ENCODE data around the gene DYSF. TPM values are rescaled to one million over a fixed set of nuclear protein-coding genes. Genes with fewer than 3 reads are reported as not detected.

The DYSF gene
- total RNA-seq, 4 donors from 2014 or later: 2.6 to 20.7 (median 12.7) TPM

- Histone ChIP-seq H3K4me3 (no peak overlapping the region), H3K4me1 (no peaks in the 10 kb centered on the region), H3K27ac (no peak overlapping the region), H3K9me3 (no peaks in the 10 kb centered on the region), H3K27me3 (no peaks in the 10 kb centered on the region), H3K36me3 (no peaks in the 10 kb centered on the region)
- no peak for TF ChIP-seq POLR2A (IDR thresholded peaks at IDR 0.05)
- TF ChIP-seq CTCF (IDR thresholded peaks at IDR 0.05): no peak
- intact Hi-C loops (cut with DNase I; ENCODE audit: low total_unique reads): no loop called here
- DNase-seq: no peak
Observed at GRCh38 chr2:71559828-71560637, 106.7 kb downstream of the DYSF start.

GRCh38 chr2:71560638-71561011 lies 107.3 kb downstream of the DYSF start:
- H3K4me3 ChIP-seq: no peak overlapping the region
- H3K9me3 ChIP-seq: no peaks in the 10 kb centered on the region
- TF ChIP-seq POLR2A (IDR thresholded peaks at IDR 0.05) (no peak), CTCF (IDR thresholded peaks at IDR 0.05) (no peak)
- no peaks in the 10 kb centered on the region for H3K4me1 ChIP-seq
- no peaks in the 10 kb centered on the region for H3K36me3 ChIP-seq
- DNase-seq: no peak
- intact Hi-C loops (cut with DNase I; ENCODE audit: low total_unique reads): no loop called here
- H3K27me3 ChIP-seq: no peaks in the 10 kb centered on the region
- H3K27ac ChIP-seq: no peak overlapping the region

GRCh38 chr2:71561441-71562267 lies 108.3 kb downstream of the DYSF start:
- Histone ChIP-seq H3K27ac (no peak overlapping the region), H3K27me3 (no peaks in the 10 kb centered on the region), H3K36me3 (no peaks in the 10 kb centered on the region), H3K4me3 (no peak overlapping the region), H3K4me1 (no peaks in the 10 kb centered on the region), H3K9me3 (no peaks in the 10 kb centered on the region)
- no peak for DNase-seq
- intact Hi-C loops (cut with DNase I; ENCODE audit: low total_unique reads): no loop called here
- TF ChIP-seq POLR2A (IDR thresholded peaks at IDR 0.05) (no peak), CTCF (IDR thresholded peaks at IDR 0.05) (no peak)

GRCh38 chr2:71562518-71562917 lies 109.2 kb downstream of the DYSF start:
- Histone ChIP-seq H3K27ac (no peak overlapping the region), H3K4me3 (no peak overlapping the region), H3K36me3 (no peaks in the 10 kb centered on the region), H3K9me3 (no peaks in the 10 kb centered on the region), H3K27me3 (no peaks in the 10 kb centered on the region), H3K4me1 (no peaks in the 10 kb centered on the region)
- no peak for TF ChIP-seq POLR2A (IDR thresholded peaks at IDR 0.05)
- TF ChIP-seq CTCF (IDR thresholded peaks at IDR 0.05): no peak
- no peak for DNase-seq
- intact Hi-C loops (cut with DNase I; ENCODE audit: low total_unique reads): no loop called here

- TF ChIP-seq CTCF (IDR thresholded peaks at IDR 0.05): no peak
- TF ChIP-seq POLR2A (IDR thresholded peaks at IDR 0.05): no peak
- H3K36me3 ChIP-seq: no peaks in the 10 kb centered on the region
- H3K4me1 ChIP-seq: no peaks in the 10 kb centered on the region
- H3K4me3 ChIP-seq: no peak overlapping the region
- no peaks in the 10 kb centered on the region for H3K9me3 ChIP-seq
- no peak overlapping the region for H3K27ac ChIP-seq
- no peak for DNase-seq
- intact Hi-C loops (cut with DNase I; ENCODE audit: low total_unique reads): no loop called here
- no peaks in the 10 kb centered on the region for H3K27me3 ChIP-seq
Observed at GRCh38 chr2:71563872-71564271, 110.5 kb downstream of the DYSF start.
